Keratinocyte (primary cell): ENCODE measurements around the gene STKLD1. TPM values are rescaled to one million over a fixed set of nuclear protein-coding genes. Genes with fewer than 3 reads are reported as not detected.
"Not testable (repeated sequence)": the region's sequence is repeated elsewhere in the genome, so short reads cannot be mapped to it uniquely, and the experiment has no call there.

Source experiments
- DNase-seq: peaks from one replicate; pipeline ENCODE4 v3.0.0-alpha.2; 2011; ENCODE audit warnings: low read depth, missing footprints, low spot score
- FAIRE-seq: peaks from 2 replicates; lab custom pipeline; 2011; peaks lifted over from hg19 to GRCh38; lab: Jason Lieb, UNC
- H2AFZ ChIP-seq: 2 replicates; pipeline ENCODE4 v1.6.0; 2012; ENCODE audit warnings: low read length, control low read depth, inconsistent platforms; ENCODE audit not compliant: control insufficient read depth
- H3K27ac ChIP-seq: 2 replicates; pipeline ENCODE4 v1.5.1; 2011; ENCODE audit warnings: low read length; ENCODE audit not compliant: control insufficient read depth, insufficient read depth
- H3K27me3 ChIP-seq: 3 replicates; pipeline ENCODE4 v1.6.0; 2011; ENCODE audit warnings: low read length; ENCODE audit not compliant: control insufficient read depth, insufficient read depth; ENCODE audit errors: extremely low read depth
- H3K36me3 ChIP-seq, 2 experiments: 2 replicates in 1 of 2; 3 replicates in 1 of 2; pipeline ENCODE4 v1.5.1; 2011; ENCODE audit warnings: low read length in 2 of 2, mild to moderate bottlenecking in 1 of 2; ENCODE audit not compliant: control insufficient read depth in 2 of 2, insufficient read depth in 2 of 2; ENCODE audit errors: extremely low read depth in 1 of 2
- H3K4me1 ChIP-seq: 3 replicates; pipeline ENCODE4 v1.5.1; 2011; ENCODE audit warnings: low read length; ENCODE audit not compliant: control insufficient read depth, insufficient read depth; ENCODE audit errors: extremely low read depth
- H3K4me2 ChIP-seq: 3 replicates; pipeline ENCODE4 v1.6.0; 2011; ENCODE audit warnings: low read depth, low read length; ENCODE audit not compliant: control insufficient read depth, insufficient read depth; ENCODE audit errors: extremely low read depth
- H3K4me3 ChIP-seq, 3 experiments: fragments of 200-600 bp in 1 of 3; sonication (generic) in 1 of 3; 2 replicates in 2 of 3; 3 replicates in 1 of 3; pipeline ENCODE4 v1.5.1; 2011 to 2016; ENCODE audit warnings: low read length in 3 of 3, mild to moderate bottlenecking in 3 of 3, control low read depth in 2 of 3, inconsistent platforms in 1 of 3, low read depth in 1 of 3, mixed read lengths in 1 of 3, mixed run types in 1 of 3, moderate library complexity in 1 of 3; ENCODE audit not compliant: control insufficient read depth in 2 of 3, insufficient read depth in 2 of 3; ENCODE audit errors: extremely low read depth in 1 of 3
- H3K79me2 ChIP-seq: 2 replicates; pipeline ENCODE4 v1.6.0; 2012; ENCODE audit warnings: low read length; ENCODE audit not compliant: control insufficient read depth, insufficient read depth
- H3K9ac ChIP-seq: 3 replicates; pipeline ENCODE4 v1.6.0; 2011; ENCODE audit warnings: low read length; ENCODE audit not compliant: control insufficient read depth, insufficient read depth; ENCODE audit errors: extremely low read depth
- H3K9me1 ChIP-seq: 3 replicates; pipeline ENCODE4 v1.6.0; 2011; ENCODE audit warnings: low read length; ENCODE audit not compliant: control insufficient read depth, insufficient read depth; ENCODE audit errors: extremely low read depth
- H3K9me3 ChIP-seq: 2 replicates; pipeline ENCODE4 v1.5.1; 2012; ENCODE audit warnings: low read depth, low read length; ENCODE audit not compliant: control insufficient read depth
- H4K20me1 ChIP-seq: 3 replicates; pipeline ENCODE4 v1.6.0; 2011; ENCODE audit warnings: low read length; ENCODE audit not compliant: control insufficient read depth, insufficient read depth; ENCODE audit errors: extremely low read depth
- EZH2 ChIP-seq: IDR thresholded peaks from one replicate; pipeline ENCODE4 v1.6.1; 2012; ENCODE audit warnings: inconsistent platforms, mild to moderate bottlenecking, low read length, moderate library complexity
- dilution Hi-C: fragments of 300-500 bp; cut with MboI; formaldehyde crosslinking; loops from one replicate; pipeline ENCODE4 v1.7.0; 2020; ENCODE audit warnings: low sequenced_read_pairs; ENCODE audit not compliant: extremely low pct_ligation_motif_present
- polyA plus RNA-seq, 5 experiments: library from polyadenylated mRNA; depleted of rRNA in 3 of 5; stranded (reverse) in 3 of 5; stranded (forward) in 1 of 5; unstranded in 1 of 5; fragments of >200 nt; gene quantifications; 1 replicate in 1 of 5; 2 replicates in 3 of 5; 3 replicates in 1 of 5; pipeline versions ENCODE4 v1.2.1 to v1.2.3, GENCODE V29; 2011 to 2012; ENCODE audit warnings: missing spikeins in 2 of 5, low read depth in 1 of 5, low replicate concordance in 1 of 5
- TF ChIP-seq, protein P1 (sequence below), 3 experiments: IDR thresholded peaks in 1 of 3; conservative IDR thresholded peaks in 1 of 3; optimal IDR thresholded peaks in 1 of 3; 2 replicates in 2 of 3; 3 replicates in 1 of 3; pipeline versions ENCODE3 to v1.5.1; 2011; ENCODE audit warnings: low read length in 3 of 3, mild to moderate bottlenecking in 3 of 3, moderate library complexity in 2 of 3, control low read depth in 1 of 3, inconsistent platforms in 1 of 3; ENCODE audit not compliant: insufficient read depth in 2 of 3; ENCODE audit errors: extremely low read depth in 1 of 3

STKLD1 gene
- polyA plus RNA-seq, 1 donor (not counting 4 experiments of a cell fraction or from before 2014, with no cell fraction given): 0.77 TPM

DNA sequence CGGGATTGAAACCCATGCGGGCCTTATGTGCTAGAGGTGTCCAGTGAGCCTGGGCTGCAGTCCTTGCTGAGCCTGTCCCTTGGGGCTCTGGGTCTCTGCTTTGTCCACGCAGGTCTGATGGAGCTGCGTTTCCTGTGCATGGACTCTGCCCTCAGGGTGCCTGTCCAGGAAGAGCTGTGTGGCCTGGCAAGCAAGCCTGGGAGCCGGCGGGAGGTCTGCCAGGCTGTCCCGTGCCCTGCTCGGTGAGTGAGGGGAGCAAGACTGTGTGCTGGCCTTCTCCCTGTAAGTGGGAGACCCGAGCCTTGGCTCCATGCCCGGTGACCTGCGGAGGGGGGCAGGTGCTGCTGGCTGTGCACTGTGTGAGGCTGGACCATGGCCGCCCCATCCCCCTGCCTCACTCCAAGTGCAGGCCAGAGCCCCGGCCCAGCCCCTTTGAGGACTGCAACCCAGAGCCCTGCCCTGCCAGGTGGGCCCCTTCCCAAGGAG lies 72.4 kb downstream of the STKLD1 start:
- dilution Hi-C loops: no loop called here
- Histone ChIP-seq H3K27ac (no peak overlapping the region), H4K20me1 (no peaks in the 10 kb centered on the region), H3K4me1 (peaks cover 3% of the 10 kb centered on the region), H3K36me3 (no peaks in the 10 kb centered on the region), H3K27me3 (peaks cover 16% of the 10 kb centered on the region), H3K4me3 (no peak overlapping the region), H3K9me3 (no peaks in the 10 kb centered on the region), H3K4me2 (no peak overlapping the region), H3K9ac (no peak overlapping the region), H3K9me1 (no peaks in the 10 kb centered on the region), H3K79me2 (no peaks in the 10 kb centered on the region), H2AFZ (no peak overlapping the region)
- FAIRE-seq: no peak
- TF ChIP-seq, protein P1, sequence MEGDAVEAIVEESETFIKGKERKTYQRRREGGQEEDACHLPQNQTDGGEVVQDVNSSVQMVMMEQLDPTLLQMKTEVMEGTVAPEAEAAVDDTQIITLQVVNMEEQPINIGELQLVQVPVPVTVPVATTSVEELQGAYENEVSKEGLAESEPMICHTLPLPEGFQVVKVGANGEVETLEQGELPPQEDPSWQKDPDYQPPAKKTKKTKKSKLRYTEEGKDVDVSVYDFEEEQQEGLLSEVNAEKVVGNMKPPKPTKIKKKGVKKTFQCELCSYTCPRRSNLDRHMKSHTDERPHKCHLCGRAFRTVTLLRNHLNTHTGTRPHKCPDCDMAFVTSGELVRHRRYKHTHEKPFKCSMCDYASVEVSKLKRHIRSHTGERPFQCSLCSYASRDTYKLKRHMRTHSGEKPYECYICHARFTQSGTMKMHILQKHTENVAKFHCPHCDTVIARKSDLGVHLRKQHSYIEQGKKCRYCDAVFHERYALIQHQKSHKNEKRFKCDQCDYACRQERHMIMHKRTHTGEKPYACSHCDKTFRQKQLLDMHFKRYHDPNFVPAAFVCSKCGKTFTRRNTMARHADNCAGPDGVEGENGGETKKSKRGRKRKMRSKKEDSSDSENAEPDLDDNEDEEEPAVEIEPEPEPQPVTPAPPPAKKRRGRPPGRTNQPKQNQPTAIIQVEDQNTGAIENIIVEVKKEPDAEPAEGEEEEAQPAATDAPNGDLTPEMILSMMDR (optimal IDR thresholded peaks at IDR 0.05 in 1 of 3, IDR thresholded peaks at IDR 0.05 in 1 of 3, conservative IDR thresholded peaks at IDR 0.05 in 1 of 3; ENCODE audit: extremely low read depth in 1 of 3, insufficient read depth in 2 of 3, low read length in 3 of 3): no peak
- TF ChIP-seq EZH2: no peak
- DNase-seq: no peak

DNA sequence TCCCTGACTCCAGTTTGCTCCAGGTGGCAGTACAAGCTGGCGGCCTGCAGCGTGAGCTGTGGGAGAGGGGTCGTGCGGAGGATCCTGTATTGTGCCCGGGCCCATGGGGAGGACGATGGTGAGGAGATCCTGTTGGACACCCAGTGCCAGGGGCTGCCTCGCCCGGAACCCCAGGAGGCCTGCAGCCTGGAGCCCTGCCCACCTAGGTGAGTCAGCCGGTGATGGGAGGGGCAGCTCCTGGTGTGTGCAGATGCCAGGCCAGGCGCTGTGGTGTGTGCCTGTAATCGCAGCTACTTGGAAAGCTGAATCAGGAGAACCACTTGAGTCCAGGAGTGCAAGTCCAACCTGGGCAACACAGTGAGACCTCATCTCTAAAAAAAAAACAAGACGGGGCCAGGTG lies 73.6 kb downstream of the STKLD1 start:
- Histone ChIP-seq H3K4me2 (no peak overlapping the region), H3K79me2 (no peaks in the 10 kb centered on the region), H3K36me3 (no peaks in the 10 kb centered on the region), H3K4me1 (peaks cover 3% of the 10 kb centered on the region), H3K9me3 (no peaks in the 10 kb centered on the region), H3K9ac (no peak overlapping the region), H3K4me3 (no peak overlapping the region), H2AFZ (no peak overlapping the region), H3K9me1 (no peaks in the 10 kb centered on the region), H4K20me1 (no peaks in the 10 kb centered on the region), H3K27me3 (peaks cover 16% of the 10 kb centered on the region), H3K27ac (no peak overlapping the region)
- FAIRE-seq: peak; percentile 88
- dilution Hi-C loops: no loop called here
- TF ChIP-seq EZH2: no peak
- TF ChIP-seq, protein P1 (optimal IDR thresholded peaks at IDR 0.05 in 1 of 3, IDR thresholded peaks at IDR 0.05 in 1 of 3, conservative IDR thresholded peaks at IDR 0.05 in 1 of 3; ENCODE audit: extremely low read depth in 1 of 3, insufficient read depth in 2 of 3, low read length in 3 of 3): peak in 1 of 3 experiments; percentile 22
- peak; percentile 36 for DNase-seq

DNA sequence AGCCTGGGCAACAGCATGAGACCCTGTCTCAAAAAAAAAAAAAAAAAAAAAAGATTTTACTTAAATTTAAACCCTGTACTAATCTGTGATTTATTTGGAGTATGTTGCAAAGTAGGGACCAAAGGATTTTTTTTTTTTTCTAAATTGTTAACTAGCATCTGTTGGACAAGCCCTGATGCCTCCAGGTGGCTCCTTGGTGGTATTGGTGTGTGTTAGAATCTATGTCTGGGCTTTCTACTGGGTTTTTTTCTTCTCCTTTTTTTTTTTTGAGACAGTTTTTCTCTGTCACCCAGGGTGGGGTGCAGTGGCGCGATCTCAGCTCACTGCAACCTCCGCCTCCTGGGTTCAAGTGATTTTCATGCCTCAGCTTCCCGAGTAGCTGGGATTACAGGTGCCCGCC lies 75.7 kb downstream of the STKLD1 start:
- H3K9me1 ChIP-seq, H3K9me3 ChIP-seq, DNase-seq, H3K9ac ChIP-seq, H3K4me1 ChIP-seq, H3K27ac ChIP-seq, H2AFZ ChIP-seq, H3K79me2 ChIP-seq, H4K20me1 ChIP-seq, H3K36me3 ChIP-seq, dilution Hi-C loops, H3K4me2 ChIP-seq, FAIRE-seq, H3K4me3 ChIP-seq: not testable (repeated sequence)
- H3K27me3 ChIP-seq: peaks cover 15% of the 10 kb centered on the region
